Central memory CD8-positive, alpha-beta T cell (primary cell): ENCODE measurements around the gene EFHC2.

Experiments used
- ATAC-seq: fragments of 150-1000 bp; cut with Tn5 transposase; replicated peaks from 2 replicates; pipeline ENCODE4 v1.10.0; 2022; ENCODE audit warnings: mild to moderate bottlenecking, moderate FRiP score, moderate number of reproducible peaks; ENCODE audit not compliant: poor library complexity, severe bottlenecking; ENCODE audit errors: extremely low read depth
- DNase-seq, 2 donors: peaks; one replicate each; pipeline ENCODE4 v3.0.0; 2021; ENCODE audit warnings: low spot score in 2 of 2
- H3K27ac Mint-ChIP-seq: one replicate; pipeline ENCODE4 v1.8.0; 2022; ENCODE audit warnings: low read depth, mild to moderate bottlenecking, moderate library complexity, mixed read lengths
- H3K27me3 Mint-ChIP-seq: one replicate; pipeline ENCODE4 v1.8.0; 2022; ENCODE audit warnings: mixed read lengths
- H3K36me3 Mint-ChIP-seq: one replicate; pipeline ENCODE4 v1.8.0; 2022; ENCODE audit warnings: mild to moderate bottlenecking, moderate library complexity, mixed read lengths; ENCODE audit not compliant: insufficient read depth
- H3K4me1 Mint-ChIP-seq: one replicate; pipeline ENCODE4 v1.8.0; 2022; ENCODE audit warnings: mixed read lengths
- H3K4me3 Mint-ChIP-seq: one replicate; pipeline ENCODE4 v1.8.0; 2022; ENCODE audit warnings: mild to moderate bottlenecking, moderate library complexity, mixed read lengths
- H3K9me3 Mint-ChIP-seq: one replicate; pipeline ENCODE4 v1.8.0; 2022; ENCODE audit warnings: mixed read lengths

The EFHC2 gene

GRCh38 chrX:44343412-44344141 is at the start of gene EFHC2:
Gene EFHC2 (minus strand): TSS chrX:44343672. CDS start chrX:44343588, 84 bp downstream.
- H3K9me3 Mint-ChIP-seq = no peaks in the 10 kb centered on the region
- peaks cover 13% of the 10 kb centered on the region for H3K36me3 Mint-ChIP-seq
- H3K27me3 Mint-ChIP-seq = no peaks in the 10 kb centered on the region
- peak; percentile 66 for ATAC-seq
- H3K4me3 Mint-ChIP-seq = peak within 1 kb of the TSS; percentile 85
- peak; percentile 36 to 52 for DNase-seq
- H3K4me1 Mint-ChIP-seq = peaks cover 24% of the 10 kb centered on the region
- peak within 1 kb of the TSS; percentile 97 for H3K27ac Mint-ChIP-seq

DNA sequence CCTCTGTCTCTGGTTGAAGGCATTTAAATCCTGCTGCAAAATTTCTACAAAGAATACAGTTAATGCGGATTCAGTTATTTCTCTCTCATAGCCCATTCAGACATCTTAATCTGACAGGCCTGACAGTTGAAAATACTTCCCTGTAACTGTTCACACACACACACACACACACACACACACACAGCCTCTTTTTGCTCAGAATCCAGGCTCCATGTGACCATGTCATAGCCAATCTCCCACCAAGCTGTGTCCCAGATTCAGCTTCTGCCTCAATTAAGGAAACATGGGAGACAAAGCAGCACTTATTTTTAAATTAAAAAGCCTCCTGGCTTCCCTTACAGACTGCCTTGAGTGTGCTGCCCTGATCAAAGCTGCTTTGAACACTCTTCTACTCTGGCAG is 49.3 kb upstream of the EFHC2 start:
- H3K4me1 Mint-ChIP-seq = peaks cover 5% of the 10 kb centered on the region
- no peaks in the 10 kb centered on the region for H3K27me3 Mint-ChIP-seq
- H3K4me3 Mint-ChIP-seq = no peak overlapping the region
- H3K9me3 Mint-ChIP-seq = no peaks in the 10 kb centered on the region
- H3K27ac Mint-ChIP-seq = no peak overlapping the region
- DNase-seq (no peak), ATAC-seq (no peak)
- no peaks in the 10 kb centered on the region for H3K36me3 Mint-ChIP-seq

DNA sequence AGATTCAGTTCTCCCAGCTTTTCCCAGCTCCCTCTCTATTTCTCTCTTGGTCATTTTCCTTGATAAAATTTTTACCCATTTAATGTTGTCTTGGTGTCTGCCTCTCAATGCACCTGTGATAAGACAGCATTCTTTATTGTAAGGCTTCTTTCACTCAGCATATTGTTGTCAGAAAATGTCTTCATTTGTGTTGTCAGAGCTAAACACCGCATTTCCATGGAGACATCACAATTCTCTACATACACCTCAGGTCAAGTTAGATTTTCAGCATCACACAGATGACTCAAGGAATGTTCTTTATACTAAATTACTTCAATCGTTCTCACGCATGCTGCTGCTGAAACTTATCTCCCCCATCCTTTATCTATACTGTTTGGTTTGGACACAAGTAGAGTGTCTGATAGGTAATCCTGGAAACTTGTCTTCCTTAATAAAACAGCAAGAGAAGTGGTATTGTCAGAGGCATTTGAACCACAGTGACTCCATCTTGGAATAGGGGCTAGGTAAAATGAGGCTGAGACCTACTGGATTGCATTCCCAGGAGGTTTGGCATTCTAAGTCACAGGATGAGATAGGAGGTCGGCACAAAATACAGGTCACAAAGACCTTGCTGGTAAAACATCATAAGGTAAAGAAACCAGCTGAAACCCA is 41.3 kb upstream of the EFHC2 start:
- no peak overlapping the region for H3K27ac Mint-ChIP-seq
- H3K27me3 Mint-ChIP-seq = peaks cover 7% of the 10 kb centered on the region
- no peak for ATAC-seq
- no peaks in the 10 kb centered on the region for H3K4me1 Mint-ChIP-seq
- no peaks in the 10 kb centered on the region for H3K9me3 Mint-ChIP-seq
- no peak for DNase-seq
- no peak overlapping the region for H3K4me3 Mint-ChIP-seq
- H3K36me3 Mint-ChIP-seq = no peaks in the 10 kb centered on the region

GRCh38 chrX:44382871-44383270 is 39.4 kb upstream of the EFHC2 start:
- Mint-ChIP-seq H3K27ac (no peak overlapping the region), H3K4me1 (no peaks in the 10 kb centered on the region), H3K4me3 (no peak overlapping the region), H3K9me3 (no peaks in the 10 kb centered on the region), H3K36me3 (no peaks in the 10 kb centered on the region), H3K27me3 (peaks cover 7% of the 10 kb centered on the region)
- ATAC-seq (no peak), DNase-seq (no peak)

DNA sequence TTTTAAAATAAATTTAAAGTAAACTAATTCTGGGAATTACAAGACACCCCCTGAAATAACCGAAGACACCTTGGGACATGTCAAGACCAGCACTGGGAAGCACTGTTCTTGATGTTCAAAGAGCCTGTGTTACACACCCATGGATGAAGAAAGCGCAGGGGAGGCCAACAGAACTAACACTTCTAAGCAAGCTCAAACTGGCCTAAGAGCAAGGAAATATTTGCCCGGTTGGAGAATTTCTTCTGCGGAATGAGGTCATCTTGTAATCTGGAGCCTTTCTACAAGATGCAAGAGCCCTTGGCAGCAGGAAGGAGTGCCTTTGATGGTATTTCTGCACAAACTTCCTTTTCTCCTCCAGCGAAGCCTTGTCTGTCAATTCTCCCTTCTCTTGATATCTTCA is 9.3 kb upstream of the EFHC2 start:
- ATAC-seq = no peak
- H3K27ac Mint-ChIP-seq = no peak overlapping the region

GRCh38 chrX:44349561-44349960 is 6.1 kb upstream of the EFHC2 start:
- Mint-ChIP-seq H3K27ac (no peak overlapping the region), H3K27me3 (no peaks in the 10 kb centered on the region), H3K4me3 (no peak overlapping the region), H3K9me3 (no peaks in the 10 kb centered on the region), H3K36me3 (peaks cover 2% of the 10 kb centered on the region), H3K4me1 (peaks cover 11% of the 10 kb centered on the region)
- no peak for ATAC-seq
- no peak for DNase-seq

More for the DNA sequence above, 9.3 kb upstream of the EFHC2 start:
- Mint-ChIP-seq H3K4me3 (no peak overlapping the region), H3K27me3 (no peaks in the 10 kb centered on the region), H3K9me3 (no peaks in the 10 kb centered on the region), H3K36me3 (no peaks in the 10 kb centered on the region), H3K4me1 (no peaks in the 10 kb centered on the region)
- no peak for DNase-seq

DNA sequence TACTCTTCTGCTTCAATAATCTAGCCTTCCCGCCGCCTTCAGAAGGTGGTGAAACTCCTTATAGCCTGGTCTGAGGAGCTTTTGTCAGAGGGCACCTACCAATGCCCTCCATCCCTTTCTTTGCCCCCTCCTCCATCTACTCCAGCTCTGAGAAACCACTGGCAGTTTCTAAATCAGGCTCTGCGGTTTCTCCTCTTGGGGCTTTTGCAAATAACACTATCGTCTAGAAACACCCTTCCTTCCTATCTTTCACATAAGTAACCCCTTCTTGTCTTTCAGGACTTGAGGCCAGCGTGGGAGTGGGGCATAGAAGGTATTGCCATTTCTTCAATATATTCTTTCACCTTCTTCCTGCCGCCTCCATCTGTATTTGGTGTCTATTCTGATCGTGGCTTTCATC is 1.2 kb upstream of the EFHC2 start:
- Mint-ChIP-seq H3K27me3 (no peaks in the 10 kb centered on the region), H3K27ac (peak overlapping the region; percentile 97), H3K4me3 (peak overlapping the region; percentile 85), H3K4me1 (peaks cover 24% of the 10 kb centered on the region), H3K36me3 (peaks cover 13% of the 10 kb centered on the region), H3K9me3 (no peaks in the 10 kb centered on the region)
- peak; percentile 21 for ATAC-seq
- no peak for DNase-seq

DNA sequence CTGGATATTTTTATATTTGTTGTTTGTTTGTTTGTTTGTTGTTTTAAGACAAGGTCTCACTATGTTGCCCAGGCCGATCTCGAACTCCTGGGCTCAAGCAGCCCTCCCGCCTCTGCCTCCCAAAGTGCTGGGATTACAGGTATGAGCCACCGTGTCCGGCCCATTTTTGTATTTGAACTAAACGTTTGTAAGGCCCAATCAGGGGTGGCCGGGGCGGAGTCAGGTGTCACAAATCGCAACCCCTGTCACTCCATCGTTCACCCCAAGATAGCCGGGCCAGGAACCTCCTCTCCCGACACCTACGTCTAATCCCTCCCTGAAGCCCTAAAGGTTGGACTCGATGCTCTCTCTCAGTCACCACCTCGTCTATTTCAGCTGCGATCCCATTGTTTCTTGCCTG is 722 bp upstream of the EFHC2 start:
- H3K27ac Mint-ChIP-seq = peak overlapping the region; percentile 97
- H3K27me3 Mint-ChIP-seq = no peaks in the 10 kb centered on the region
- peak; percentile 85 for ATAC-seq
- peaks cover 13% of the 10 kb centered on the region for H3K36me3 Mint-ChIP-seq
- H3K4me3 Mint-ChIP-seq = peak overlapping the region; percentile 85
- peaks cover 24% of the 10 kb centered on the region for H3K4me1 Mint-ChIP-seq
- H3K9me3 Mint-ChIP-seq = no peaks in the 10 kb centered on the region
- DNase-seq = peak; percentile 23 to 47

GRCh38 chrX:44342866-44343265 is 606 bp downstream of the EFHC2 start:
- peaks cover 13% of the 10 kb centered on the region for H3K36me3 Mint-ChIP-seq
- H3K4me3 Mint-ChIP-seq = peak overlapping the region; percentile 85
- no peaks in the 10 kb centered on the region for H3K9me3 Mint-ChIP-seq
- peak overlapping the region; percentile 97 for H3K27ac Mint-ChIP-seq
- no peak for DNase-seq
- H3K27me3 Mint-ChIP-seq = no peaks in the 10 kb centered on the region
- H3K4me1 Mint-ChIP-seq = peaks cover 24% of the 10 kb centered on the region
- ATAC-seq = no peak

GRCh38 chrX:44338361-44338760 is 5.1 kb downstream of the EFHC2 start:
- Mint-ChIP-seq H3K36me3 (no peaks in the 10 kb centered on the region), H3K27me3 (no peaks in the 10 kb centered on the region), H3K27ac (no peak overlapping the region), H3K4me3 (no peak overlapping the region), H3K9me3 (no peaks in the 10 kb centered on the region), H3K4me1 (peaks cover under 1% of the 10 kb centered on the region)
- DNase-seq = no peak
- no peak for ATAC-seq

DNA sequence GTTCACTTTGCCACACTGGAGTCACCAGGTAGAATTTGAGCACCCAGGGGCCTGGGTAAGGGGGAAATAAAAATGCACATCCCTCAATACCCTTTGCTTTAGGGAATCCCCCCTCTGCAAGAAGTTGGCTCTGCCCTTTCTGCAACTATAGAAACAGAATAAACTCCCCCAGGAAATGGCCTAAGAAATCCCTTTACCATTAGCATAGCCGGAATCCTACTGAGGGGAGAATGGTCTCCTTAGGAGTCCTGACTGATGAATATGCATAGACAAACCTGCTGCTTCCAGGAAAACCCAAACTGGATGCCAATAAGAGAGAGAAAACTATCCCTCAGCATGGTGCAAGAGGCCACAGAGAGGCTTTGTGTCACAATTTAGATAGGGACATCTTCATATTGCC is 11.0 kb downstream of the EFHC2 start:
- H3K9me3 Mint-ChIP-seq = no peaks in the 10 kb centered on the region
- H3K4me1 Mint-ChIP-seq = peaks cover 6% of the 10 kb centered on the region

DNA sequence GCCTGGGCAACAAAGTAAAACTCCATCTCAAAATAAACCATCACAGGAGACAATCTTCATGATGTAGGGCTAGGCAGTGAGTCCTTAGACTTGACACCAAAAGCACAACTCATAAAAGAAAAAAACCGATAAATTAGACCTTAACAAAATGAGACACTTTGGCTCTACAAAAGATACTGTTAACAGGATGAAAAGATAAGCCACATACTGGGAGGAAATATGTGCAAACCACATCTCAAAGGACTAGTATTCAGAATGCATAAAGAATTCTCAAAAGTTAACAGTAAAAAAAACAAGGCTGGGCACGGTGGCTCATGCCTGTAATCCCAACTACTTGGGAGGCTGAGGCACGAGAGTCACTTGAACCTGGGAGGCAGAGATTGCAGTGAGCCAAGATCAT is 13.2 kb downstream of the EFHC2 start:
- H3K27ac Mint-ChIP-seq = peak overlapping the region; percentile 10
- no peaks in the 10 kb centered on the region for H3K36me3 Mint-ChIP-seq
- peaks cover 6% of the 10 kb centered on the region for H3K4me1 Mint-ChIP-seq
- DNase-seq = no peak
- H3K4me3 Mint-ChIP-seq = no peak overlapping the region
- ATAC-seq = peak; percentile 46
- H3K27me3 Mint-ChIP-seq = no peaks in the 10 kb centered on the region
- no peaks in the 10 kb centered on the region for H3K9me3 Mint-ChIP-seq

More for the DNA sequence above, 11.0 kb downstream of the EFHC2 start:
- Mint-ChIP-seq H3K4me3 (no peak overlapping the region), H3K27me3 (no peaks in the 10 kb centered on the region), H3K36me3 (no peaks in the 10 kb centered on the region), H3K27ac (no peak overlapping the region)
- DNase-seq = no peak
- no peak for ATAC-seq

DNA sequence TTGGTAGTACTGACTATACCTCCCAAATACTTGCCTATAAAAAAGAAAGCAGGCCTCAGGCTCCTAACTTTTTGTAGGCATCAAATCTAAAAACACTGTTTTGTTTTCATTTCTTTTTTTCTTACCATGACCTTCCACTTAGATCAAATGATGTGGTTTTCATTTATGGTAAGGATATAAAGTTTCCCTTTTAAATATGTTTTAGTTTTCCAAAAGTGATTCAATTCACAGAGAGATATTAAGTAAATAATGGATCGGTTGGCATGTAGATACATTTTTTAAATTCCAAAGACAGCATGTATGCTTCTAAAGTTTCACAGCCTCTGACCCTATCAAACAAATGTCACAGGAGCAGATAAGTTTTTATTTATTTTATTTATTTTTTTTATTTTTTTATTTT is 23.9 kb downstream of the EFHC2 start:
- no peak overlapping the region for H3K27ac Mint-ChIP-seq
- H3K27me3 Mint-ChIP-seq = no peaks in the 10 kb centered on the region
- H3K4me3 Mint-ChIP-seq = no peak overlapping the region
- ATAC-seq (no peak), DNase-seq (no peak)
- no peaks in the 10 kb centered on the region for H3K36me3 Mint-ChIP-seq
- H3K4me1 Mint-ChIP-seq = peaks cover 26% of the 10 kb centered on the region
- H3K9me3 Mint-ChIP-seq = no peaks in the 10 kb centered on the region
